Neural crest cell (in vitro differentiated cells): ENCODE measurements around the gene ITPA. TPM values are rescaled to one million over a fixed set of nuclear protein-coding genes. Genes with fewer than 3 reads are reported as not detected.

Experiments used
- DNase-seq: peaks from one replicate; pipeline ENCODE4 v3.0.0; 2021; ENCODE audit warnings: low read depth, mixed read lengths, low spot score
- H3K27ac Mint-ChIP-seq: one replicate; pipeline ENCODE4 v1.8.0; 2021; ENCODE audit warnings: mild to moderate bottlenecking, mixed read lengths; ENCODE audit not compliant: unreplicated experiment
- H3K27me3 Mint-ChIP-seq: 2 replicates; pipeline ENCODE4 v1.8.0; 2021; ENCODE audit warnings: low read depth, mild to moderate bottlenecking, mixed read lengths
- H3K36me3 Mint-ChIP-seq: 2 replicates; pipeline ENCODE4 v1.8.0; 2021; ENCODE audit warnings: low read depth, mild to moderate bottlenecking, mixed read lengths
- H3K4me1 Mint-ChIP-seq: 2 replicates; pipeline ENCODE4 v1.8.0; 2021; ENCODE audit warnings: mixed read lengths
- H3K4me3 Mint-ChIP-seq: one replicate; pipeline ENCODE4 v1.8.0; 2021; ENCODE audit warnings: mild to moderate bottlenecking, mixed read lengths
- H3K9me3 Mint-ChIP-seq: 2 replicates; pipeline ENCODE4 v1.8.0; 2021; ENCODE audit warnings: mixed read lengths
- long read RNA-seq: library from polyadenylated mRNA; unstranded; transcript quantifications from one replicate; pipeline ENCODE4 v2.0.0, GENCODE V29; 2020
- total RNA-seq: library from RNA; stranded (reverse); gene quantifications from 2 replicates; pipeline ENCODE4 v1.2.1, GENCODE V29; 2021
- TF ChIP-seq, protein P1 (sequence below): fragments of 200-600 bp; sonication (generic); conservative IDR thresholded peaks from 2 replicates; pipeline ENCODE4 v1.5.0; 2021; ENCODE audit warnings: antibody characterized with exemption, mild to moderate bottlenecking

Gene ITPA
- 58.7 and 67.0 TPM in 2 replicates for total RNA-seq
- long read RNA-seq, transcript ITPA-201 (8 exons, 1,185 nt) = major isoform, 28 of 38 reads
- long read RNA-seq, partial matches to known transcripts = 0 of 38 reads
- long read RNA-seq, other reads (novel, unspliced or antisense) = 7 of 38 reads

DNA sequence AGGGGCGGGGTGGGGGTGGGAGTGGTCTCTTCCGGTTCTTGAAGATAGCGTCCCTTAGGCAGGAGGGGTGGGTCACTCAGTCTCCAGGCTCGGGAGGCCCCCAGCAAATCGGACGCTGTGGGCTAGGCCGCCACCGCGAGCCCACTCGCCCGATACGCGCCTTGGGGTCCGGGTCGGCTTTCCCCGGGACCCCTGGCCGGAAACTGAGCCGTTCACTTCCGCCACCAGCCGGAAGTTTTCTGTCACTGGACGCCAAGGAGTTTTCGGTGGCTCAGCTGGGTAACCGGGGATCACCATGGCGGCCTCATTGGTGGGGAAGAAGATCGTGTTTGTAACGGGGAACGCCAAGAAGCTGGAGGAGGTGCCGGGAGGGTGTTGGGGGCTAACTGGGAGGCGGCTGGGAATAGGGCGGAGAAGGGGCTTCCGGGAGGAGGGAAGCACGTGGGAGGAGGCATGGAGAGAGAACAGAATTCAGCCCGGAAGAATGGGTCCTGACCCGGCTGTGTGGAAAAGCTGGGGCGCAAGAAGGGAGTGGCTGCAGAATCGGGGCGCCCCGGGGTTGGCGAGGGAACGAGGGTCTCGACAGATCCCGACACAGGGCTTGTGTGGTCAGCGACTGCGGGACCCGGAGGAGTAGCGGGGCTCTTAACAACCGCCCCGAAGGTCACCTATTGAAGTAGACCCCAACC lies at the start of gene ITPA:
Gene ITPA, plus strand, starts transcription at position 242 of the 689 bp plus-strand sequence. Its CDS starts 54 bp downstream, at position 296.
- peak within 1 kb of the TSS; percentile 96 for H3K27ac Mint-ChIP-seq
- TF ChIP-seq, protein P1, sequence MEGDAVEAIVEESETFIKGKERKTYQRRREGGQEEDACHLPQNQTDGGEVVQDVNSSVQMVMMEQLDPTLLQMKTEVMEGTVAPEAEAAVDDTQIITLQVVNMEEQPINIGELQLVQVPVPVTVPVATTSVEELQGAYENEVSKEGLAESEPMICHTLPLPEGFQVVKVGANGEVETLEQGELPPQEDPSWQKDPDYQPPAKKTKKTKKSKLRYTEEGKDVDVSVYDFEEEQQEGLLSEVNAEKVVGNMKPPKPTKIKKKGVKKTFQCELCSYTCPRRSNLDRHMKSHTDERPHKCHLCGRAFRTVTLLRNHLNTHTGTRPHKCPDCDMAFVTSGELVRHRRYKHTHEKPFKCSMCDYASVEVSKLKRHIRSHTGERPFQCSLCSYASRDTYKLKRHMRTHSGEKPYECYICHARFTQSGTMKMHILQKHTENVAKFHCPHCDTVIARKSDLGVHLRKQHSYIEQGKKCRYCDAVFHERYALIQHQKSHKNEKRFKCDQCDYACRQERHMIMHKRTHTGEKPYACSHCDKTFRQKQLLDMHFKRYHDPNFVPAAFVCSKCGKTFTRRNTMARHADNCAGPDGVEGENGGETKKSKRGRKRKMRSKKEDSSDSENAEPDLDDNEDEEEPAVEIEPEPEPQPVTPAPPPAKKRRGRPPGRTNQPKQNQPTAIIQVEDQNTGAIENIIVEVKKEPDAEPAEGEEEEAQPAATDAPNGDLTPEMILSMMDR = no peak
- no peaks in the 10 kb centered on the region for H3K36me3 Mint-ChIP-seq
- H3K4me1 Mint-ChIP-seq = peaks cover 24% of the 10 kb centered on the region
- H3K27me3 Mint-ChIP-seq = no peaks in the 10 kb centered on the region
- H3K4me3 Mint-ChIP-seq = peak within 1 kb of the TSS; percentile 93
- DNase-seq = peak; percentile 57
- H3K9me3 Mint-ChIP-seq = no peaks in the 10 kb centered on the region

DNA sequence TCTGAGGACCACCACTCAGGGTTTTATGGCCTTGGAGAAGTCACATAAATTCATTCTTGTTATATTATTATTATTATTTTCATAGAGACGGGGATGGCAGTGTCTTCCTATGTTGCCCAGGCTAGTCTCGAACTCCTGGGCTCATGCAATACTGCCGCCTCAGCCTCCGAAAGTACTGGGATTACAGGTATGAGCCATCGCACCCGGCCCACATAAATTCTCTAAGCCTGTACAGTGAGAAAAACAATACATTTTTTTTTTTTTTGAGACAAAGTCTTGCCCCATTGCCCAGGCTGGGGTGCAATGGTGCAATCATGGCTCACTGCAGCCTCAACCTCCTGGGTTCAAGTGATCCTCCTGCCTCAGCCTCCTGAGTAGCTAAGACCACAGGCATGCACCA lies 48.9 kb upstream of the ITPA start:
- no peaks in the 10 kb centered on the region for H3K9me3 Mint-ChIP-seq
- H3K27ac Mint-ChIP-seq = no peak overlapping the region
- H3K4me3 Mint-ChIP-seq = no peak overlapping the region
- no peaks in the 10 kb centered on the region for H3K36me3 Mint-ChIP-seq
- TF ChIP-seq, protein P1 = no peak
- no peak for DNase-seq
- H3K4me1 Mint-ChIP-seq = peaks cover 28% of the 10 kb centered on the region
- no peaks in the 10 kb centered on the region for H3K27me3 Mint-ChIP-seq

DNA sequence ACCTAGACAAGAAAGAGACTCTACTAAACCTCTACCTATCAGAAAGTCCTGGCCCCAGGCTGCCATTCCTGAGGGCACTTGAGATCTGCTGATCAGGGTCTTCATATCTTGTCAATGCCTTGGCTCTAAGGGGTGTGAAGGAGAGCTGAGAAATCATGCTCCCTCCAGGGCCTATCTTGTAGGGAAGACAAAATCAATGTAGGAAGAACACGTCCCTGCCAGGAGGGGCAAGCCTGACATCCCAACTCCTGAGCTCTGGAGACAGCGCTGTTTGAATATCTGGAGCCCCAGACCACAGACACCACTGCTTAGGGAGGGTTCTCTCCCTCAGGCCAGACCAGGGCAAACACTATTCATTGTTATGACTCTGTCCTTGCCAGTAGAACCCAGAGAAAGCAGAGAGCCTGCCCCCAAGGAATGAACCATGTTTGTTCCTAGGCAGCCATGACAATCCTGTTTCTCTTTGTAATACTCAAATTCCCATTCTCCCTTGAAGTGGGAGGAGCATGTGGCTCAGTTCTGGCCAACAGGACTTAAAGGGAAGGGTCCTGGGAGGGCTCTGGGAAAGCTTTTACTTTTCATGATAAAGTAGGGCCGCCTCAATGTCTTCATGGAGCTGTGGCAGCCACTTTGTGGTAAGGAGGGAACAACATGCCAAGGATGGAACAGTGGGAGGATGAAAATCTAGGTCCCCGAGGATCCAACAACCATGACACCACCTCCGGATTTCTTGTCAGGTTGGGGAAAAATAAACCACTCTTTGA lies 47.8 kb upstream of the ITPA start:
- TF ChIP-seq, protein P1 = no peak
- no peaks in the 10 kb centered on the region for H3K9me3 Mint-ChIP-seq
- no peaks in the 10 kb centered on the region for H3K27me3 Mint-ChIP-seq
- DNase-seq = no peak
- no peaks in the 10 kb centered on the region for H3K36me3 Mint-ChIP-seq
- no peak overlapping the region for H3K27ac Mint-ChIP-seq
- peak overlapping the region; percentile 85 for H3K4me3 Mint-ChIP-seq
- H3K4me1 Mint-ChIP-seq = peaks cover 28% of the 10 kb centered on the region

DNA sequence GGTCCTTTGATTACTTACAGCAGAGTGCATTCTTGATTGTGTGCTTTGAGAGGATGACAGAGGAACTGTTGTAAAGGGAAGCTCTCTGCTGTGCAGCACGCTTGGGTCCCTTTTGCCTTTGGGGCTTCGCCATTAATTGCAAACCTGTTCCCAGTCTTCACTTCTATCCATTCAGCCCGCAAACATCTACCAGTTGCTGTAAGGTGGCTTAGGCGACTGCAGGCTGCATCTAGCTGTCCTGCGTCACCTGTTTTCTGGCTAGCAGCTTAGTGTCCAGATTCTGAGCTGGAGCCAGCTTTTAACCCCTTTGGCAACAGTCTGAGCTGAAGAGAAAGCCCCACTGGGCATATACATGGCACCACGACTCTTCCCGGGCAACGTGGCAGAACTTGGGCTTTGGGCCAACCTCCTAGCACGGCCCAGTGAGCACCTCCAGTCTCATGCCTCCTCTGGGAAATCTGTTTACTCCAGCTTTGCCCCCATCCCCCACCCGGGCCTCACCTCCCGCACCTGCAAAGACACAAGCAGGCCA lies 47.2 kb upstream of the ITPA start:
- peak overlapping the region; percentile 50 for H3K27ac Mint-ChIP-seq

More for the DNA sequence above, 47.2 kb upstream of the ITPA start:
- no peaks in the 10 kb centered on the region for H3K27me3 Mint-ChIP-seq
- DNase-seq = no peak
- no peaks in the 10 kb centered on the region for H3K36me3 Mint-ChIP-seq
- H3K4me1 Mint-ChIP-seq = peaks cover 27% of the 10 kb centered on the region
- H3K4me3 Mint-ChIP-seq = peak overlapping the region; percentile 34
- no peaks in the 10 kb centered on the region for H3K9me3 Mint-ChIP-seq
- TF ChIP-seq, protein P1 = no peak
